IMR-90 (cell line): ENCODE data around the gene PCGF3. TPM values are rescaled to one million over a fixed set of nuclear protein-coding genes. Genes with fewer than 3 reads are reported as not detected.

Source experiments
- ATAC-seq: fragments of 200-7000 bp; cut with Tn5 transposase; 2 replicates; pipeline ENCODE4 v1.9.1; 2020; ENCODE audit warnings: low read depth, mild to moderate bottlenecking, moderate library complexity
- BruUV-seq: library from RNA; stranded (reverse); fragments of 400-500 nt; replicated peaks from 2 replicates; lab custom pipeline; 2021; lab: Mats Ljungman, UMichigan
- CTCF ChIA-PET: fragments of 300-600 bp; formaldehyde crosslinking; extraction: SDS; loops from one replicate; lab custom pipeline; 2021; ENCODE audit warnings: antibody characterized with exemption; lab: Yijun Ruan, JAX
- POLR2A ChIA-PET: fragments of 300-600 bp; sonication (Branson Sonifier 250); formaldehyde crosslinking; loops from one replicate; lab custom pipeline; 2022; ENCODE audit warnings: antibody characterized with exemption; ENCODE audit not compliant: unreplicated experiment; lab: Charles Lee
- DNase-seq: peaks from one replicate; pipeline ENCODE4 v3.0.0; 2013
- H2AFZ ChIP-seq: replicated peaks from 2 replicates; pipeline ENCODE3; 2013; ENCODE audit warnings: low read length, mild to moderate bottlenecking; ENCODE audit not compliant: poor library complexity
- H2AK5ac ChIP-seq: 2 replicates; pipeline ENCODE4 v1.6.1; 2013; ENCODE audit warnings: low read depth, low read length, inconsistent platforms
- H2AK9ac ChIP-seq: replicated peaks from 2 replicates; pipeline ENCODE3; 2013; ENCODE audit warnings: mild to moderate bottlenecking, low read depth, low read length, moderate library complexity; ENCODE audit not compliant: poor library complexity
- H2BK120ac ChIP-seq: 2 replicates; pipeline ENCODE4 v1.6.1; 2013; ENCODE audit warnings: low read depth, low read length, inconsistent platforms
- H2BK15ac ChIP-seq: 3 replicates; pipeline ENCODE4 v1.6.1; 2013; ENCODE audit warnings: low read depth, low read length, inconsistent platforms
- H2BK20ac ChIP-seq: 2 replicates; pipeline ENCODE4 v1.6.1; 2013; ENCODE audit warnings: low read depth, mild to moderate bottlenecking, inconsistent platforms, low read length, moderate library complexity
- H2BK5ac ChIP-seq: 2 replicates; pipeline ENCODE4 v1.6.1; 2013; ENCODE audit warnings: mild to moderate bottlenecking, low read depth, low read length, inconsistent platforms; ENCODE audit not compliant: poor library complexity, severe bottlenecking
- H3K14ac ChIP-seq: replicated peaks from 2 replicates; pipeline ENCODE4 v1.6.1; 2013; ENCODE audit warnings: low read depth, low read length, inconsistent platforms
- H3K18ac ChIP-seq: 2 replicates; pipeline ENCODE4 v1.6.1; 2013; ENCODE audit warnings: low read depth, low read length, control low read depth
- H3K23ac ChIP-seq: 2 replicates; pipeline ENCODE4 v1.6.1; 2013; ENCODE audit warnings: low read depth, low read length, inconsistent platforms
- H3K27ac ChIP-seq: 2 replicates; pipeline ENCODE4 v1.5.1; 2013; ENCODE audit warnings: mild to moderate bottlenecking, control low read depth, low read length; ENCODE audit not compliant: insufficient read depth
- H3K27me3 ChIP-seq: 2 replicates; pipeline ENCODE4 v1.6.1; 2013; ENCODE audit warnings: low read length; ENCODE audit not compliant: control insufficient read depth, insufficient read depth
- H3K36me3 ChIP-seq: 2 replicates; pipeline ENCODE4 v1.6.1; 2013; ENCODE audit warnings: low read length, mixed read lengths; ENCODE audit not compliant: control insufficient read depth, insufficient read depth
- H3K4ac ChIP-seq: 2 replicates; pipeline ENCODE4 v1.6.1; 2013; ENCODE audit warnings: low read depth, low read length, inconsistent platforms
- H3K4me1 ChIP-seq: 2 replicates; pipeline ENCODE4 v1.6.1; 2013; ENCODE audit warnings: low read length, mixed read lengths; ENCODE audit not compliant: control insufficient read depth, insufficient read depth
- H3K4me2 ChIP-seq: 2 replicates; pipeline ENCODE4 v1.6.1; 2013; ENCODE audit warnings: low read depth, mild to moderate bottlenecking, control low read depth, low read length, moderate library complexity
- H3K4me3 ChIP-seq: 2 replicates; pipeline ENCODE4 v1.5.1; 2013; ENCODE audit warnings: low read depth, mild to moderate bottlenecking, control low read depth, low read length, moderate library complexity; ENCODE audit not compliant: insufficient read depth
- H3K56ac ChIP-seq: 2 replicates; pipeline ENCODE4 v1.6.1; 2013; ENCODE audit warnings: low read length, inconsistent platforms; ENCODE audit not compliant: insufficient read depth; ENCODE audit errors: extremely low read depth
- H3K79me1 ChIP-seq, 2 experiments: 2 replicates each; pipeline ENCODE4 v1.6.1; 2013; ENCODE audit warnings: low read length in 2 of 2, inconsistent platforms in 1 of 2, low read depth in 1 of 2
- H3K9ac ChIP-seq: 2 replicates; pipeline ENCODE4 v1.6.1; 2013; ENCODE audit warnings: low read depth, low read length, control low read depth
- H3K9me1 ChIP-seq: 2 replicates; pipeline ENCODE4 v1.6.1; 2013; ENCODE audit warnings: low read length, inconsistent platforms; ENCODE audit not compliant: insufficient read depth
- H3K9me3 ChIP-seq: 2 replicates; pipeline ENCODE4 v1.6.1; 2013; ENCODE audit warnings: low read length; ENCODE audit not compliant: control insufficient read depth, insufficient read depth
- H4K20me1 ChIP-seq: 2 replicates; pipeline ENCODE4 v1.6.1; 2013; ENCODE audit warnings: low read length, inconsistent platforms; ENCODE audit not compliant: insufficient read depth
- H4K5ac ChIP-seq: 2 replicates; pipeline ENCODE4 v1.6.1; 2013; ENCODE audit warnings: mild to moderate bottlenecking, low read depth, low read length, control low read depth
- H4K8ac ChIP-seq, 2 experiments: 2 replicates each; pipeline ENCODE4 v1.6.1; 2013; ENCODE audit warnings: low read depth in 2 of 2, low read length in 2 of 2, control low read depth in 1 of 2, inconsistent platforms in 1 of 2
- H4K91ac ChIP-seq: 2 replicates; pipeline ENCODE4 v1.6.1; 2013; ENCODE audit warnings: low read depth, low read length, inconsistent platforms; ENCODE audit not compliant: insufficient read depth
- CEBPB ChIP-seq: IDR thresholded peaks from 2 replicates; pipeline ENCODE4 v1.6.1; 2012; ENCODE audit warnings: low read depth, low read length, improper control_type of control experiment
- FOS ChIP-seq: fragments of 150-350 bp; IDR thresholded peaks from 2 replicates; pipeline ENCODE4 v1.6.1; 2016; ENCODE audit warnings: low read depth, low read length
- MAZ ChIP-seq: IDR thresholded peaks from 2 replicates; pipeline ENCODE4 v1.6.1; 2012; ENCODE audit warnings: low read depth, mild to moderate bottlenecking, low read length, improper control_type of control experiment, moderate library complexity, borderline replicate concordance
- MXI1 ChIP-seq: IDR thresholded peaks from 2 replicates; pipeline ENCODE4 v1.6.1; 2012; ENCODE audit warnings: low read depth, mild to moderate bottlenecking, low read length, moderate library complexity, borderline replicate concordance
- NFE2L2 ChIP-seq: fragments of 150-350 bp; IDR thresholded peaks from 2 replicates; pipeline ENCODE4 v1.6.1; 2016; ENCODE audit warnings: low read depth, mild to moderate bottlenecking, low read length
- RAD21 ChIP-seq: IDR thresholded peaks from 2 replicates; pipeline ENCODE4 v1.6.1; 2012; ENCODE audit warnings: low read length, improper control_type of control experiment
- RFX5 ChIP-seq: IDR thresholded peaks from 2 replicates; pipeline ENCODE4 v1.8.0; 2012; ENCODE audit warnings: low read depth, mild to moderate bottlenecking, low read length, moderate library complexity
- SMC3 ChIP-seq: fragments of 150-350 bp; IDR thresholded peaks from 2 replicates; pipeline ENCODE4 v1.6.1; 2016; ENCODE audit warnings: low read depth, mild to moderate bottlenecking, antibody characterized with exemption, low read length, moderate library complexity
- WGBS, 2 experiments: methylation state at CpG; one replicate each; pipeline versions ENCODE4 v1.1.5 to v1.1.7; 2013; ENCODE audit warnings: missing lambda C conversion rate in 2 of 2; ENCODE audit not compliant: insufficient read length in 1 of 2; ENCODE audit errors: extremely low coverage in 2 of 2; 5-methylcytosine and 5-hydroxymethylcytosine counted together
- dilution Hi-C: fragments of 300-500 bp; cut with HindIII; formaldehyde crosslinking; loops from one replicate; pipeline ENCODE4 v1.14.3; 2018; ENCODE audit warnings: low sequenced_read_pairs; ENCODE audit not compliant: unreplicated experiment
- in situ Hi-C: fragments of 300-500 bp; cut with MboI; formaldehyde crosslinking; loops from 3 replicates; pipeline ENCODE4 v1.14.3; 2019; ENCODE audit warnings: low sequenced_read_pairs, inconsistent platforms, mixed read lengths
- intact Hi-C: fragments of 100-400 bp; cut with micrococcal nuclease; formaldehyde crosslinking; loops from 2 replicates; pipeline ENCODE4 v1.10.0; 2022
- polyA plus RNA-seq, 3 experiments: library from polyadenylated mRNA; depleted of rRNA; stranded (reverse); fragments of >200 nt; gene quantifications; 2 replicates each; pipeline ENCODE4 v1.2.3, GENCODE V29; 2012; ENCODE audit warnings: low replicate concordance in 1 of 3
- total RNA-seq: library from RNA; depleted of rRNA; stranded (reverse); fragments of >200 nt; gene quantifications from 2 replicates; pipeline ENCODE4 v1.2.3, GENCODE V29; 2012
- TF ChIP-seq, protein P1 (sequence below): fragments of 150-350 bp; IDR thresholded peaks from 2 replicates; pipeline ENCODE4 v1.6.1; 2017; ENCODE audit warnings: mild to moderate bottlenecking, antibody characterized with exemption, low read length, low read depth
- TF ChIP-seq, protein P2 (sequence below): conservative IDR thresholded peaks from 2 replicates; pipeline ENCODE4 v1.5.1; 2012; ENCODE audit warnings: mild to moderate bottlenecking, low read depth, low read length, improper control_type of control experiment

The PCGF3 gene
- total and polyA plus RNA-seq, 2 of the 4 experiments (the other 2 are of a cell fraction), result 40.0 to 55.3 TPM

DNA sequence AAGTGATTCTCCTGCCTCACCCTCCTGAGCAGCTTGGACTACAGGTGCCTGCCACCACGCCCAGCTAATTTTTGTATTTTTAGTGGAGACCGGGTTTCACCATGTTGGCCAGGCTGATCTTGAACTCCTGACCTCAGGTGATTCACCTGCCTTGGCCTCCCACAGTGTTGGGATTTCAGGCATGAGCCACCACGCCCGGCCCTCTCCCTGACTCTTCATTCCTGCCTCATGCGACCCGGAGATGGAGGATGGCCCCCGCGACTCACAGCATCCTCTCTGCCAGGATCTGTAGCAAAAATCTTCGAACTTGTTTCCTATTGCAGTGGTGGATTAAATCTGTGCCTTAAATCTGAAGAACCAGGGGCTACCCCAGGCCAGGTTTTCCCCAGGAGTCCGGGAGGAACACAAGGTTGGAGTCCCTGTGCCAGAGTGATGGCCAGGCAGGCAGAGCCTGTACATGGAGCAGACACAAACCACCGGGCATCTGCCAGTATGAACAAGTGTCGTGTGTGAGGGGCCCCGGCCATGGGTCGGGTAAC lies 108.7 kb downstream of the PCGF3 start:
- H3K23ac ChIP-seq, result no peak overlapping the region
- CTCF ChIA-PET, result no interaction called here
- H3K4me1 ChIP-seq, result no peaks in the 10 kb centered on the region
- no TSS peak for BruUV-seq
- H3K4me2 ChIP-seq, result no peak overlapping the region
- H3K9me1 ChIP-seq, result no peaks in the 10 kb centered on the region
- no peak overlapping the region for H3K9ac ChIP-seq
- H4K8ac ChIP-seq, result no peak overlapping the region
- no peak for ATAC-seq
- POLR2A ChIA-PET, result no interaction called here
- H2BK15ac ChIP-seq, result no peak overlapping the region
- TF ChIP-seq, protein P1, sequence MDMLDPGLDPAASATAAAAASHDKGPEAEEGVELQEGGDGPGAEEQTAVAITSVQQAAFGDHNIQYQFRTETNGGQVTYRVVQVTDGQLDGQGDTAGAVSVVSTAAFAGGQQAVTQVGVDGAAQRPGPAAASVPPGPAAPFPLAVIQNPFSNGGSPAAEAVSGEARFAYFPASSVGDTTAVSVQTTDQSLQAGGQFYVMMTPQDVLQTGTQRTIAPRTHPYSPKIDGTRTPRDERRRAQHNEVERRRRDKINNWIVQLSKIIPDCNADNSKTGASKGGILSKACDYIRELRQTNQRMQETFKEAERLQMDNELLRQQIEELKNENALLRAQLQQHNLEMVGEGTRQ, result no peak
- TF ChIP-seq, protein P2, sequence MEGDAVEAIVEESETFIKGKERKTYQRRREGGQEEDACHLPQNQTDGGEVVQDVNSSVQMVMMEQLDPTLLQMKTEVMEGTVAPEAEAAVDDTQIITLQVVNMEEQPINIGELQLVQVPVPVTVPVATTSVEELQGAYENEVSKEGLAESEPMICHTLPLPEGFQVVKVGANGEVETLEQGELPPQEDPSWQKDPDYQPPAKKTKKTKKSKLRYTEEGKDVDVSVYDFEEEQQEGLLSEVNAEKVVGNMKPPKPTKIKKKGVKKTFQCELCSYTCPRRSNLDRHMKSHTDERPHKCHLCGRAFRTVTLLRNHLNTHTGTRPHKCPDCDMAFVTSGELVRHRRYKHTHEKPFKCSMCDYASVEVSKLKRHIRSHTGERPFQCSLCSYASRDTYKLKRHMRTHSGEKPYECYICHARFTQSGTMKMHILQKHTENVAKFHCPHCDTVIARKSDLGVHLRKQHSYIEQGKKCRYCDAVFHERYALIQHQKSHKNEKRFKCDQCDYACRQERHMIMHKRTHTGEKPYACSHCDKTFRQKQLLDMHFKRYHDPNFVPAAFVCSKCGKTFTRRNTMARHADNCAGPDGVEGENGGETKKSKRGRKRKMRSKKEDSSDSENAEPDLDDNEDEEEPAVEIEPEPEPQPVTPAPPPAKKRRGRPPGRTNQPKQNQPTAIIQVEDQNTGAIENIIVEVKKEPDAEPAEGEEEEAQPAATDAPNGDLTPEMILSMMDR, result no peak
- TF ChIP-seq SMC3 (no peak), RFX5 (no peak), MXI1 (no peak), MAZ (no peak), RAD21 (no peak), NFE2L2 (no peak), FOS (no peak), CEBPB (no peak)
- peaks cover 53% of the 10 kb centered on the region for H3K27me3 ChIP-seq
- no peaks in the 10 kb centered on the region for H3K79me1 ChIP-seq
- in situ Hi-C loops, result no loop called here
- no peak overlapping the region for H3K18ac ChIP-seq
- DNase-seq, result no peak
- no peaks in the 10 kb centered on the region for H3K9me3 ChIP-seq
- H2AFZ ChIP-seq, result no peak overlapping the region
- WGBS, 2 experiments, result 50% methylated on average over 4 of the region's 14 CpGs; no CpG with 5 or more reads in 1 of the 2 experiments
- H4K5ac ChIP-seq, result no peak overlapping the region
- no peak overlapping the region for H3K4me3 ChIP-seq
- H2BK20ac ChIP-seq, result no peak overlapping the region
- no peak overlapping the region for H2AK9ac ChIP-seq
- H3K36me3 ChIP-seq, result no peaks in the 10 kb centered on the region
- H3K27ac ChIP-seq, result no peak overlapping the region
- no peak overlapping the region for H2BK120ac ChIP-seq
- no peak overlapping the region for H3K14ac ChIP-seq
- dilution Hi-C loops, result no loop called here
- H3K56ac ChIP-seq, result no peak overlapping the region
- no peak overlapping the region for H4K91ac ChIP-seq
- no peak overlapping the region for H3K4ac ChIP-seq
- H2BK5ac ChIP-seq, result no peak overlapping the region
- H2AK5ac ChIP-seq, result no peak overlapping the region
- H4K20me1 ChIP-seq, result no peaks in the 10 kb centered on the region
- intact Hi-C loops, result no loop called here
